Fibroblast of the aortic adventitia (primary cell): Measurements from ENCODE around the gene ZNF212. TPM values are rescaled to one million over a fixed set of nuclear protein-coding genes. Genes with fewer than 3 reads are reported as not detected.

Experiments
- DNase-seq: peaks from one replicate; pipeline ENCODE4 v3.0.0-alpha.2; 2010; ENCODE audit warnings: low read depth
- H3K4me3 ChIP-seq: 2 replicates; pipeline ENCODE4 v1.5.1; 2011; ENCODE audit warnings: low read depth, mild to moderate bottlenecking, control low read depth, low read length, moderate library complexity
- CTCF ChIP-seq: IDR thresholded peaks from 2 replicates; pipeline ENCODE4 v1.5.1; 2011; ENCODE audit warnings: mild to moderate bottlenecking, low read length, control low read depth, inconsistent platforms; ENCODE audit not compliant: insufficient read depth
- total RNA-seq: library from RNA; depleted of rRNA; stranded (reverse); fragments of >200 nt; gene quantifications from 2 replicates; pipeline ENCODE4 v1.2.3, GENCODE V29; 2012; ENCODE audit warnings: low replicate concordance

Gene ZNF212
- total RNA-seq, 1 donor: 5.6 TPM

- DNase-seq: no peak
- no peak for TF ChIP-seq CTCF
- H3K4me3 ChIP-seq: no peak overlapping the region
Measured at GRCh38 chr7:149295481-149295850, 56.0 kb downstream of the ZNF212 start.

GRCh38 chr7:149296368-149296767, 56.9 kb downstream of the ZNF212 start:
- no peak overlapping the region for H3K4me3 ChIP-seq
- TF ChIP-seq CTCF: no peak
- no peak for DNase-seq

- DNase-seq: no peak
- TF ChIP-seq CTCF: no peak
- H3K4me3 ChIP-seq: no peak overlapping the region
Measured at GRCh38 chr7:149297034-149297755, 57.7 kb downstream of the ZNF212 start.

GRCh38 chr7:149300620-149301285, 61.3 kb downstream of the ZNF212 start:
- no peak for DNase-seq
- no peak overlapping the region for H3K4me3 ChIP-seq
- TF ChIP-seq CTCF: no peak

GRCh38 chr7:149302222-149302621, 62.8 kb downstream of the ZNF212 start:
- no peak overlapping the region for H3K4me3 ChIP-seq
- DNase-seq: no peak
- no peak for TF ChIP-seq CTCF

- no peak overlapping the region for H3K4me3 ChIP-seq
Measured at GRCh38 chr7:149302865-149303264, 63.4 kb downstream of the ZNF212 start.

More at GRCh38 chr7:149302865-149303264, 63.4 kb downstream of the ZNF212 start:
- DNase-seq: no peak
- no peak for TF ChIP-seq CTCF
